ENCODE data around the gene CASTOR1.

DNA sequence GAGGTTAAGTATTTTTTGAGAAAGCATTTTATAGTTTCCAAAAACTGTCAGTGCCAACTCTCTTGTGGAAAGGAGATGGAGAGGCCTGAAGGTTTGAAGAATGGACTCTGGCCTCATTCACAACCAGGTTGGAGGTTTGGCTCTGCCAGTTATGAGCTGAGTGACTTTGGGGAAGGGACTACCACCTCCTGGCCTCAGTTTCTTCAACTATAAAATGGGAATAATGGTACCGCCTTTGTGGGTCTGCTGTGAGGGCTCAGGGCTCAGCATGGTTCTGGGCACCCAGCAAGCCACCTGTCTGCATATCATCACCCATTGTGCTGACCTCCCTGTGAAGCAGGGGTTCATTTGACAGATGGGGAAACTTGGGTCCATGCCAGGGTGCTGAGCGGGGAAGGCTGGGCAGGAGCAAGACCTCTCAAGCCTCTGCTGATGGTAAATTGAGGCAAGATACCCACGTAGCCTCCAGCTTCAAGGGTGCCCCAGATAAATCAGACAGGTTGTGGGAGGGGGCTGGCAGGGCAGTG is 39.2 kb downstream of the CASTOR1 start:
- TF ChIP-seq CTCF (IDR thresholded peaks at IDR 0.05; ENCODE audit: low read depth, low read length, poor library complexity, severe bottlenecking) (no peak), EZH2phosphoT487 (IDR thresholded peaks at IDR 0.05; ENCODE audit: borderline replicate concordance, low read length) (no peak)
